Measurements from ENCODE around the gene ZBTB12.
A peak's percentile ranks its signal among the peaks of the same experiment; 100 is the strongest.

Gene ZBTB12

GRCh38 chr6:31901953-31902643 lies at the start of gene ZBTB12:
TSS of gene ZBTB12 (minus strand) at chr6:31902086. CDS start at chr6:31901305, 781 bp downstream.
- Histone ChIP-seq H3K4me3 (ENCODE audit: low read depth, low read length, poor library complexity, severe bottlenecking) (peak within 1 kb of the TSS; percentile 61), H3K79me2 (ENCODE audit: insufficient read depth, low read length) (no peaks in the 10 kb centered on the region), H3K9me2 (ENCODE audit: low read depth, low read length) (no peaks in the 10 kb centered on the region), H3K27ac (ENCODE audit: low read depth, low read length, poor library complexity, severe bottlenecking) (peak within 1 kb of the TSS; percentile 42), H3F3A (ENCODE audit: insufficient read depth, low read length) (no peaks in the 10 kb centered on the region), H3K36me3 (ENCODE audit: insufficient read depth, low read length) (no peaks in the 10 kb centered on the region), H3K4me2 (ENCODE audit: low read length) (peak within 1 kb of the TSS; percentile 74), H3K27me3 (ENCODE audit: insufficient read depth, low read length) (no peaks in the 10 kb centered on the region), H3K9ac (ENCODE audit: low read length) (peak within 1 kb of the TSS; percentile 60), H3K9me3 (ENCODE audit: low read length) (no peaks in the 10 kb centered on the region), H2AFZ (ENCODE audit: low read length) (no peak within 1 kb of the TSS), H3K4me1 (ENCODE audit: insufficient read depth, low read length, severe bottlenecking) (peaks cover 35% of the 10 kb centered on the region), H4K20me1 (ENCODE audit: insufficient read depth, low read length) (no peaks in the 10 kb centered on the region)
- no peak for TF ChIP-seq EZH2 (IDR thresholded peaks at IDR 0.05; ENCODE audit: borderline replicate concordance, low read length)
- TF ChIP-seq, protein P1, sequence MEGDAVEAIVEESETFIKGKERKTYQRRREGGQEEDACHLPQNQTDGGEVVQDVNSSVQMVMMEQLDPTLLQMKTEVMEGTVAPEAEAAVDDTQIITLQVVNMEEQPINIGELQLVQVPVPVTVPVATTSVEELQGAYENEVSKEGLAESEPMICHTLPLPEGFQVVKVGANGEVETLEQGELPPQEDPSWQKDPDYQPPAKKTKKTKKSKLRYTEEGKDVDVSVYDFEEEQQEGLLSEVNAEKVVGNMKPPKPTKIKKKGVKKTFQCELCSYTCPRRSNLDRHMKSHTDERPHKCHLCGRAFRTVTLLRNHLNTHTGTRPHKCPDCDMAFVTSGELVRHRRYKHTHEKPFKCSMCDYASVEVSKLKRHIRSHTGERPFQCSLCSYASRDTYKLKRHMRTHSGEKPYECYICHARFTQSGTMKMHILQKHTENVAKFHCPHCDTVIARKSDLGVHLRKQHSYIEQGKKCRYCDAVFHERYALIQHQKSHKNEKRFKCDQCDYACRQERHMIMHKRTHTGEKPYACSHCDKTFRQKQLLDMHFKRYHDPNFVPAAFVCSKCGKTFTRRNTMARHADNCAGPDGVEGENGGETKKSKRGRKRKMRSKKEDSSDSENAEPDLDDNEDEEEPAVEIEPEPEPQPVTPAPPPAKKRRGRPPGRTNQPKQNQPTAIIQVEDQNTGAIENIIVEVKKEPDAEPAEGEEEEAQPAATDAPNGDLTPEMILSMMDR (IDR thresholded peaks at IDR 0.05; ENCODE audit: low read length) = no peak

GRCh38 chr6:31949926-31950548 lies 48.2 kb upstream of the ZBTB12 start:
- Histone ChIP-seq H3K27ac (ENCODE audit: low read depth, low read length, poor library complexity, severe bottlenecking) (no peak overlapping the region), H3K4me2 (ENCODE audit: low read length) (no peak overlapping the region), H3K27me3 (ENCODE audit: insufficient read depth, low read length) (0 out of 2 replicates have a peak, but pooled peaks cover 5% of the 10 kb centered on the region), H3K79me2 (ENCODE audit: insufficient read depth, low read length) (no peaks in the 10 kb centered on the region), H3F3A (ENCODE audit: insufficient read depth, low read length) (no peaks in the 10 kb centered on the region), H2AFZ (ENCODE audit: low read length) (no peak overlapping the region), H3K36me3 (ENCODE audit: insufficient read depth, low read length) (peaks cover 36% of the 10 kb centered on the region), H3K4me1 (ENCODE audit: insufficient read depth, low read length, severe bottlenecking) (no peaks in the 10 kb centered on the region), H3K4me3 (ENCODE audit: low read depth, low read length, poor library complexity, severe bottlenecking) (no peak overlapping the region), H4K20me1 (ENCODE audit: insufficient read depth, low read length) (no peaks in the 10 kb centered on the region), H3K9me2 (ENCODE audit: low read depth, low read length) (no peaks in the 10 kb centered on the region), H3K9ac (ENCODE audit: low read length) (no peak overlapping the region), H3K9me3 (ENCODE audit: low read length) (no peaks in the 10 kb centered on the region)
- no peak for TF ChIP-seq EZH2 (IDR thresholded peaks at IDR 0.05; ENCODE audit: borderline replicate concordance, low read length)
- TF ChIP-seq, protein P1 (IDR thresholded peaks at IDR 0.05; ENCODE audit: low read length) = no peak

- no peak overlapping the region for H3K9ac ChIP-seq (ENCODE audit: low read length)
- H3F3A ChIP-seq (ENCODE audit: insufficient read depth, low read length) = no peaks in the 10 kb centered on the region
- no peaks in the 10 kb centered on the region for H4K20me1 ChIP-seq (ENCODE audit: insufficient read depth, low read length)
- H3K27me3 ChIP-seq (ENCODE audit: insufficient read depth, low read length) = peaks cover 5% of the 10 kb centered on the region; the same call in 1 of the 2 replicates
- no peak overlapping the region for H2AFZ ChIP-seq (ENCODE audit: low read length)
- no peak for TF ChIP-seq EZH2 (IDR thresholded peaks at IDR 0.05; ENCODE audit: borderline replicate concordance, low read length)
- TF ChIP-seq, protein P1 (IDR thresholded peaks at IDR 0.05; ENCODE audit: low read length) = no peak
- no peaks in the 10 kb centered on the region for H3K9me3 ChIP-seq (ENCODE audit: low read length)
- H3K4me1 ChIP-seq (ENCODE audit: insufficient read depth, low read length, severe bottlenecking) = no peaks in the 10 kb centered on the region
- H3K79me2 ChIP-seq (ENCODE audit: insufficient read depth, low read length) = no peaks in the 10 kb centered on the region
- H3K9me2 ChIP-seq (ENCODE audit: low read depth, low read length) = no peaks in the 10 kb centered on the region
- H3K4me2 ChIP-seq (ENCODE audit: low read length) = no peak overlapping the region
- no peak overlapping the region for H3K27ac ChIP-seq (ENCODE audit: low read depth, low read length, poor library complexity, severe bottlenecking)
- no peak overlapping the region for H3K4me3 ChIP-seq (ENCODE audit: low read depth, low read length, poor library complexity, severe bottlenecking)
- H3K36me3 ChIP-seq (ENCODE audit: insufficient read depth, low read length) = peaks cover 29% of the 10 kb centered on the region
These were observed 47.0 kb upstream of the ZBTB12 start for GRCh38 chr6:31948753-31949413.

All from OCI-LY1 (cell line).